CD14-positive monocyte (primary cell): ENCODE data around the gene CRISP1. TPM values are rescaled to one million over a fixed set of nuclear protein-coding genes. Genes with fewer than 3 reads are reported as not detected.

Experiments
- DNase-seq, 3 donors: peaks; one replicate each; pipeline ENCODE4 v3.0.0-alpha.2; 2011 to 2022
- H2AFZ ChIP-seq: 2 replicates; pipeline ENCODE4 v1.6.0; 2012; ENCODE audit warnings: mild to moderate bottlenecking, low read depth, low read length, inconsistent platforms; ENCODE audit not compliant: insufficient read depth, poor library complexity, severe bottlenecking
- H3K27ac ChIP-seq, 2 donors: 1 replicate in 1 of 2; 2 replicates in 1 of 2; pipeline ENCODE4 v1.5.1; 2012 to 2013; ENCODE audit warnings: low read length in 2 of 2, control low read depth in 1 of 2, inconsistent platforms in 1 of 2, low read depth in 1 of 2, mild to moderate bottlenecking in 1 of 2
- H3K27me3 ChIP-seq, 2 donors: one replicate each; pipeline versions ENCODE4 v1.6.0 to v1.6.1; 2011 to 2013; ENCODE audit warnings: low read length in 2 of 2; ENCODE audit not compliant: control insufficient read depth in 2 of 2, insufficient read depth in 2 of 2
- H3K36me3 ChIP-seq, 2 donors: replicated peaks in 1 of 2; 1 replicate in 1 of 2; 2 replicates in 1 of 2; pipeline versions ENCODE4 v1.5.1 to v1.6.1; 2012 to 2013; ENCODE audit warnings: low read length in 2 of 2, control low read depth in 1 of 2, inconsistent platforms in 1 of 2, mild to moderate bottlenecking in 1 of 2; ENCODE audit not compliant: insufficient read depth in 2 of 2, control insufficient read depth in 1 of 2
- H3K4me1 ChIP-seq, 2 donors: 1 replicate in 1 of 2; 2 replicates in 1 of 2; pipeline versions ENCODE4 v1.5.1 to v1.6.1; 2012 to 2013; ENCODE audit warnings: low read length in 2 of 2, control low read depth in 1 of 2, inconsistent platforms in 1 of 2, mild to moderate bottlenecking in 1 of 2, moderate library complexity in 1 of 2; ENCODE audit not compliant: insufficient read depth in 2 of 2, control insufficient read depth in 1 of 2
- H3K4me2 ChIP-seq: replicated peaks from 2 replicates; pipeline ENCODE3; 2012; ENCODE audit warnings: low read length, moderate library complexity, mild to moderate bottlenecking; ENCODE audit not compliant: poor library complexity, severe bottlenecking; ENCODE audit errors: extremely low read depth
- H3K4me3 ChIP-seq, 3 experiments: fragments of 200-600 bp in 1 of 3; sonication (generic) in 1 of 3; replicated peaks in 1 of 3; 1 replicate in 2 of 3; 2 replicates in 1 of 3; pipeline ENCODE4 v1.5.1; 2011 to 2013; ENCODE audit warnings: low read length in 3 of 3, mild to moderate bottlenecking in 3 of 3, control low read depth in 2 of 3, low read depth in 2 of 3, inconsistent platforms in 1 of 3, moderate library complexity in 1 of 3
- H3K79me2 ChIP-seq: 2 replicates; pipeline ENCODE4 v1.6.0; 2012; ENCODE audit warnings: mild to moderate bottlenecking, control low read depth, inconsistent platforms, low read length, moderate library complexity; ENCODE audit not compliant: insufficient read depth
- H3K9ac ChIP-seq: 2 replicates; pipeline ENCODE4 v1.6.0; 2017; ENCODE audit warnings: low read length, mild to moderate bottlenecking; ENCODE audit not compliant: insufficient read depth, poor library complexity, severe bottlenecking
- H3K9me3 ChIP-seq, 2 donors: replicated peaks in 1 of 2; 1 replicate in 1 of 2; 2 replicates in 1 of 2; pipeline versions ENCODE4 v1.5.1 to v1.6.1; 2012 to 2013; ENCODE audit warnings: low read length in 2 of 2, control low read depth in 1 of 2; ENCODE audit not compliant: control insufficient read depth in 1 of 2, insufficient read depth in 1 of 2
- H4K20me1 ChIP-seq: 2 replicates; pipeline ENCODE4 v1.6.0; 2012; ENCODE audit warnings: mild to moderate bottlenecking, low read length, control low read depth, moderate library complexity; ENCODE audit not compliant: insufficient read depth
- H3K27ac Mint-ChIP-seq, 7 donors: one replicate each; pipeline ENCODE4 v1.8.0; 2020; ENCODE audit warnings: mild to moderate bottlenecking in 7 of 7, mixed read lengths in 7 of 7, moderate library complexity in 6 of 7, inconsistent platforms in 2 of 7
- H3K27me3 Mint-ChIP-seq, 3 donors: one replicate each; pipeline ENCODE4 v1.8.0; 2021 to 2022; ENCODE audit warnings: low read depth in 3 of 3, mild to moderate bottlenecking in 3 of 3, mixed read lengths in 3 of 3, moderate library complexity in 3 of 3, inconsistent platforms in 1 of 3
- H3K36me3 Mint-ChIP-seq, 2 donors: one replicate each; pipeline ENCODE4 v1.8.0; 2020; ENCODE audit warnings: mixed read lengths in 2 of 2, inconsistent platforms in 1 of 2, mild to moderate bottlenecking in 1 of 2
- H3K4me1 Mint-ChIP-seq: one replicate; pipeline ENCODE4 v1.8.0; 2020; ENCODE audit warnings: mild to moderate bottlenecking, mixed read lengths
- H3K4me3 Mint-ChIP-seq, 2 donors: one replicate each; pipeline ENCODE4 v1.8.0; 2020; ENCODE audit warnings: mild to moderate bottlenecking in 2 of 2, mixed read lengths in 2 of 2, moderate library complexity in 1 of 2
- H3K9me3 Mint-ChIP-seq, 7 donors: one replicate each; pipeline ENCODE4 v1.8.0; 2020 to 2022; ENCODE audit warnings: mixed read lengths in 7 of 7, mild to moderate bottlenecking in 6 of 7, moderate library complexity in 6 of 7, inconsistent platforms in 2 of 7
- CTCF ChIP-seq: fragments of 200-600 bp; IDR thresholded peaks from one replicate; pipeline ENCODE4 v1.8.0; 2022; ENCODE audit warnings: antibody characterized with exemption, mild to moderate bottlenecking
- WGBS: methylation state at CpG from one replicate; pipeline ENCODE4 v1.1.5; 2013; ENCODE audit warnings: missing lambda C conversion rate; ENCODE audit not compliant: insufficient coverage; 5-methylcytosine and 5-hydroxymethylcytosine counted together
- intact Hi-C, 2 donors: fragments of 100-400 bp; cut with micrococcal nuclease; formaldehyde crosslinking; loops; one replicate each; pipeline versions ENCODE4 v1.15.0 to v1.15.1; 2023
- polyA plus RNA-seq, 3 donors: library from polyadenylated mRNA; depleted of rRNA in 1 of 3; unstranded in 2 of 3; stranded (reverse) in 1 of 3; fragments of 300-500 nt in 2 of 3; fragments of >200 nt in 1 of 3; fragmentation: Illumina TruSeq in 2 of 3; gene quantifications; 1 replicate in 2 of 3; 2 replicates in 1 of 3; pipeline ENCODE4 v1.2.3, GENCODE V29; 2012 to 2021

Gene CRISP1
- polyA plus RNA-seq, 3 donors: not detected

GRCh38 chr6:49892280-49892679, 25.9 kb upstream of the CRISP1 start:
- H3K4me1 ChIP-seq: no peaks in the 10 kb centered on the region
- H3K27ac ChIP-seq: no peak overlapping the region
- H3K4me3 ChIP-seq: no peak overlapping the region
- Mint-ChIP-seq H3K4me3 (no peak overlapping the region), H3K27me3 (no peaks in the 10 kb centered on the region), H3K36me3 (no peaks in the 10 kb centered on the region), H3K27ac (no peak overlapping the region), H3K9me3 (peaks cover 3 to 17% (median 8%) of the 10 kb centered on the region in 7 donors), H3K4me1 (no peaks in the 10 kb centered on the region)
- H3K9me3 ChIP-seq: peaks cover 10 to 24% of the 10 kb centered on the region in 2 donors
- H3K9ac ChIP-seq: no peak overlapping the region
- H2AFZ ChIP-seq: no peak overlapping the region
- WGBS: 97% methylated on average over 3 of the region's 3 CpGs
- no peak for DNase-seq
- no peaks in the 10 kb centered on the region for H4K20me1 ChIP-seq
- intact Hi-C loops: no loop called here
- H3K27me3 ChIP-seq: no peaks in the 10 kb centered on the region
- H3K36me3 ChIP-seq: no peaks in the 10 kb centered on the region
- H3K4me2 ChIP-seq: no peak overlapping the region
- no peak for TF ChIP-seq CTCF
- H3K79me2 ChIP-seq: no peaks in the 10 kb centered on the region

GRCh38 chr6:49890988-49891387, 24.7 kb upstream of the CRISP1 start:
- Histone ChIP-seq H3K4me2 (no peak overlapping the region), H3K4me3 (no peak overlapping the region), H3K79me2 (no peaks in the 10 kb centered on the region), H3K27me3 (no peaks in the 10 kb centered on the region), H3K36me3 (no peaks in the 10 kb centered on the region), H3K9me3 (peaks cover 11 to 32% of the 10 kb centered on the region in 2 donors), H4K20me1 (no peaks in the 10 kb centered on the region), H3K27ac (no peak overlapping the region), H2AFZ (no peak overlapping the region), H3K9ac (no peak overlapping the region), H3K4me1 (no peaks in the 10 kb centered on the region)
- no peak for TF ChIP-seq CTCF
- DNase-seq: no peak
- H3K4me1 Mint-ChIP-seq: no peaks in the 10 kb centered on the region
- intact Hi-C loops: no loop called here
- H3K36me3 Mint-ChIP-seq: no peaks in the 10 kb centered on the region
- 100% methylated on average over 2 of the region's 7 CpGs for WGBS
- H3K4me3 Mint-ChIP-seq: no peak overlapping the region
- H3K9me3 Mint-ChIP-seq: peaks cover 3 to 18% (median 11%) of the 10 kb centered on the region in 7 donors
- H3K27ac Mint-ChIP-seq: no peak overlapping the region
- no peaks in the 10 kb centered on the region for H3K27me3 Mint-ChIP-seq
